Esophagus (tissue), 2 donors: Measurements from ENCODE around the gene RASGEF1B. TPM values are rescaled to one million over a fixed set of nuclear protein-coding genes. Genes with fewer than 3 reads are reported as not detected.
A peak's percentile ranks its signal among the peaks of the same experiment; 100 is the strongest.

Experiments
- H3K27ac ChIP-seq, 2 donors: one replicate each; pipeline ENCODE4 v1.5.1; 2013; ENCODE audit warnings: low read depth in 2 of 2, mild to moderate bottlenecking in 2 of 2, inconsistent platforms in 1 of 2, low read length in 1 of 2, moderate library complexity in 1 of 2
- H3K27me3 ChIP-seq, 2 donors: one replicate each; pipeline ENCODE4 v1.6.1; 2013; ENCODE audit warnings: low read length in 2 of 2, control low read depth in 1 of 2, mild to moderate bottlenecking in 1 of 2; ENCODE audit not compliant: insufficient read depth in 2 of 2, control insufficient read depth in 1 of 2
- H3K36me3 ChIP-seq, 2 donors: one replicate each; pipeline ENCODE4 v1.6.1; 2013; ENCODE audit warnings: low read length in 1 of 2; ENCODE audit not compliant: control insufficient read depth in 2 of 2, insufficient read depth in 2 of 2
- H3K4me1 ChIP-seq, 2 donors: one replicate each; pipeline ENCODE4 v1.6.1; 2013; ENCODE audit warnings: low read length in 1 of 2; ENCODE audit not compliant: control insufficient read depth in 2 of 2, insufficient read depth in 2 of 2
- H3K4me3 ChIP-seq, 2 donors: one replicate each; pipeline ENCODE4 v1.5.1; 2013; ENCODE audit warnings: low read length in 2 of 2, mild to moderate bottlenecking in 2 of 2, low read depth in 1 of 2, moderate library complexity in 1 of 2
- H3K9me3 ChIP-seq, 2 donors: one replicate each; pipeline ENCODE4 v1.6.1; 2013; ENCODE audit warnings: mild to moderate bottlenecking in 2 of 2, low read depth in 1 of 2, low read length in 1 of 2, moderate library complexity in 1 of 2; ENCODE audit not compliant: control insufficient read depth in 2 of 2, insufficient read depth in 1 of 2
- WGBS, 2 donors: extraction: QIAGEN DNeasy Blood & Tissue Kit; methylation state at CpG; one replicate each; pipeline ENCODE4 v1.1.7; 2013; 5-methylcytosine and 5-hydroxymethylcytosine counted together
- polyA plus RNA-seq, 2 donors: library from polyadenylated mRNA; stranded (reverse); fragments of 200-250 nt; gene quantifications; one replicate each; pipeline ENCODE4 v1.2.3, GENCODE V29; 2013
- donor health status: healthy with polysubstance abuse.
- donor health status: Bipolar disorder and iron deficiency.

The RASGEF1B gene
- polyA plus RNA-seq, 2 donors = 7.4 to 22.1 TPM

- no peaks in the 10 kb centered on the region for H3K9me3 ChIP-seq
- H3K36me3 ChIP-seq = peaks cover 2 to 4% of the 10 kb centered on the region in 2 donors
- WGBS, 2 donors = 84 to 90% methylated on average over 4 of the region's 4 CpGs
- no peak overlapping the region for H3K4me3 ChIP-seq
- no peaks in the 10 kb centered on the region for H3K27me3 ChIP-seq
- H3K4me1 ChIP-seq = no peaks in the 10 kb centered on the region
- H3K27ac ChIP-seq = no peak overlapping the region
These were observed 29.1 kb downstream of the RASGEF1B start for GRCh38 chr4:81442484-81443085.

- Histone ChIP-seq H3K36me3 (peaks cover 0 to 4% of the 10 kb centered on the region in 2 donors), H3K27ac (no peak overlapping the region), H3K4me3 (no peak overlapping the region), H3K9me3 (no peaks in the 10 kb centered on the region), H3K4me1 (no peaks in the 10 kb centered on the region), H3K27me3 (no peaks in the 10 kb centered on the region)
- WGBS, 2 donors = 74 to 81% methylated on average over 4 of the region's 4 CpGs
These were observed 30.8 kb downstream of the RASGEF1B start for GRCh38 chr4:81440949-81441348.

- Histone ChIP-seq H3K27ac (no peak overlapping the region), H3K27me3 (no peaks in the 10 kb centered on the region), H3K4me3 (no peak overlapping the region), H3K4me1 (no peaks in the 10 kb centered on the region), H3K9me3 (no peaks in the 10 kb centered on the region), H3K36me3 (peaks cover 0 to 7% of the 10 kb centered on the region in 2 donors)
- WGBS, 2 donors = 66 to 74% methylated on average over 2 of the region's 2 CpGs
These were observed 34.6 kb downstream of the RASGEF1B start for GRCh38 chr4:81436941-81437574.

- H3K9me3 ChIP-seq = no peaks in the 10 kb centered on the region
- H3K4me3 ChIP-seq = no peak overlapping the region
- no peaks in the 10 kb centered on the region for H3K4me1 ChIP-seq
- peaks cover 0 to 3% of the 10 kb centered on the region in 2 donors for H3K36me3 ChIP-seq
- no peaks in the 10 kb centered on the region for H3K27me3 ChIP-seq
- H3K27ac ChIP-seq = peak overlapping the region; percentile 8 to 49
These were observed 35.6 kb downstream of the RASGEF1B start for GRCh38 chr4:81436096-81436495.

GRCh38 chr4:81432825-81433224, 38.9 kb downstream of the RASGEF1B start:
- Histone ChIP-seq H3K9me3 (no peaks in the 10 kb centered on the region), H3K4me3 (no peak overlapping the region), H3K27ac (no peak overlapping the region), H3K27me3 (no peaks in the 10 kb centered on the region), H3K4me1 (no peaks in the 10 kb centered on the region), H3K36me3 (peaks cover 0 to 7% of the 10 kb centered on the region in 2 donors)
- WGBS, 2 donors = 73 to 80% methylated on average over 4 of the region's 4 CpGs

GRCh38 chr4:81431971-81432370, 39.7 kb downstream of the RASGEF1B start:
- Histone ChIP-seq H3K4me3 (no peak overlapping the region), H3K27me3 (no peaks in the 10 kb centered on the region), H3K9me3 (no peaks in the 10 kb centered on the region), H3K27ac (no peak overlapping the region), H3K4me1 (no peaks in the 10 kb centered on the region), H3K36me3 (peaks cover 0 to 7% of the 10 kb centered on the region in 2 donors)
- 71 to 79% methylated on average over 1 of the region's 1 CpG for WGBS, 2 donors

GRCh38 chr4:81429607-81430006, 42.1 kb downstream of the RASGEF1B start:
- Histone ChIP-seq H3K4me1 (no peaks in the 10 kb centered on the region), H3K4me3 (no peak overlapping the region), H3K27me3 (no peaks in the 10 kb centered on the region), H3K9me3 (no peaks in the 10 kb centered on the region), H3K27ac (no peak overlapping the region), H3K36me3 (peaks cover 0 to 9% of the 10 kb centered on the region in 2 donors)
- WGBS, 2 donors = 97 to 98% methylated on average over 25 of the region's 25 CpGs

GRCh38 chr4:81429031-81429430, 42.7 kb downstream of the RASGEF1B start:
- H3K36me3 ChIP-seq = peaks cover 0 to 8% of the 10 kb centered on the region in 2 donors
- H3K9me3 ChIP-seq = no peaks in the 10 kb centered on the region

GRCh38 chr4:81428002-81428401, 43.7 kb downstream of the RASGEF1B start:
- H3K27ac ChIP-seq = no peak overlapping the region
- WGBS, 2 donors = 51 to 56% methylated on average over 3 of the region's 3 CpGs
- H3K36me3 ChIP-seq = peaks cover 0 to 6% of the 10 kb centered on the region in 2 donors
- H3K4me1 ChIP-seq = no peaks in the 10 kb centered on the region
- no peaks in the 10 kb centered on the region for H3K9me3 ChIP-seq
- no peaks in the 10 kb centered on the region for H3K27me3 ChIP-seq
- no peak overlapping the region for H3K4me3 ChIP-seq

More at GRCh38 chr4:81429031-81429430, 42.7 kb downstream of the RASGEF1B start:
- H3K27me3 ChIP-seq = no peaks in the 10 kb centered on the region
- no peaks in the 10 kb centered on the region for H3K4me1 ChIP-seq
- H3K4me3 ChIP-seq = no peak overlapping the region
- no peak overlapping the region for H3K27ac ChIP-seq
- WGBS, 2 donors = 82 to 83% methylated on average over 6 of the region's 6 CpGs

GRCh38 chr4:81427344-81427821, 44.3 kb downstream of the RASGEF1B start:
- no peaks in the 10 kb centered on the region for H3K4me1 ChIP-seq
- no peak overlapping the region for H3K4me3 ChIP-seq
- 25 to 38% methylated on average over 6 of the region's 6 CpGs for WGBS, 2 donors
- H3K27ac ChIP-seq = peak overlapping the region in 1 of 2 donors; percentile 4
- peaks cover 0 to 6% of the 10 kb centered on the region in 2 donors for H3K36me3 ChIP-seq
- no peaks in the 10 kb centered on the region for H3K27me3 ChIP-seq
- no peaks in the 10 kb centered on the region for H3K9me3 ChIP-seq
